Activated T-helper 17 cell treated with anti-CD3 and anti-CD28 coated beads, Interleukin-2, amount 50 U/mL, for 72 hours (primary cell): Measurements from ENCODE around the gene CHID1. TPM values are rescaled to one million over a fixed set of nuclear protein-coding genes. Genes with fewer than 3 reads are reported as not detected.

Experiments used
- ATAC-seq: fragments of 150-1000 bp; cut with Tn5 transposase; replicated peaks from 2 replicates; pipeline ENCODE4 v1.10.0; 2021; ENCODE audit warnings: mild to moderate bottlenecking, moderate library complexity
- H3K27ac Mint-ChIP-seq: one replicate; pipeline ENCODE4 v1.8.0; 2022; ENCODE audit warnings: mixed read lengths
- H3K27me3 Mint-ChIP-seq: one replicate; pipeline ENCODE4 v1.8.0; 2022; ENCODE audit warnings: mixed read lengths
- H3K36me3 Mint-ChIP-seq: one replicate; pipeline ENCODE4 v1.8.0; 2022; ENCODE audit warnings: low read depth, mild to moderate bottlenecking, mixed read lengths
- H3K4me1 Mint-ChIP-seq: one replicate; pipeline ENCODE4 v1.8.0; 2022; ENCODE audit warnings: mixed read lengths
- H3K4me3 Mint-ChIP-seq: one replicate; pipeline ENCODE4 v1.8.0; 2022; ENCODE audit warnings: mild to moderate bottlenecking, mixed read lengths
- H3K9me3 Mint-ChIP-seq: one replicate; pipeline ENCODE4 v1.8.0; 2022; ENCODE audit warnings: mixed read lengths
- total RNA-seq, 2 donors: library from RNA; stranded (reverse); gene quantifications; one replicate each; pipeline ENCODE4 v1.2.3, GENCODE V29; 2022

The CHID1 gene
- total RNA-seq, 2 donors from 2014 or later = 71.9 to 72.6 TPM

- Mint-ChIP-seq H3K9me3 (peaks cover 1% of the 10 kb centered on the region), H3K4me3 (no peak overlapping the region), H3K27ac (peak overlapping the region; percentile 36), H3K4me1 (peaks cover 29% of the 10 kb centered on the region), H3K27me3 (no peaks in the 10 kb centered on the region), H3K36me3 (peaks cover 73% of the 10 kb centered on the region)
- ATAC-seq = no peak
These were observed 32.2 kb upstream of the CHID1 start for GRCh38 chr11:942823-943222.

GRCh38 chr11:940496-941135 lies 30.0 kb upstream of the CHID1 start:
- Mint-ChIP-seq H3K36me3 (peaks cover 51% of the 10 kb centered on the region), H3K9me3 (no peaks in the 10 kb centered on the region), H3K4me3 (no peak overlapping the region), H3K4me1 (peaks cover 29% of the 10 kb centered on the region), H3K27ac (peak overlapping the region; percentile 34), H3K27me3 (no peaks in the 10 kb centered on the region)
- no peak for ATAC-seq

- Mint-ChIP-seq H3K27ac (no peak overlapping the region), H3K36me3 (peaks cover 23% of the 10 kb centered on the region), H3K27me3 (no peaks in the 10 kb centered on the region), H3K4me1 (peaks cover 21% of the 10 kb centered on the region), H3K4me3 (no peak overlapping the region), H3K9me3 (no peaks in the 10 kb centered on the region)
- no peak for ATAC-seq
These were observed 27.2 kb upstream of the CHID1 start for GRCh38 chr11:937841-938261.

GRCh38 chr11:936199-936598 lies 25.6 kb upstream of the CHID1 start:
- peaks cover 18% of the 10 kb centered on the region for H3K36me3 Mint-ChIP-seq
- H3K27me3 Mint-ChIP-seq = no peaks in the 10 kb centered on the region
- ATAC-seq = no peak
- H3K4me1 Mint-ChIP-seq = peaks cover 22% of the 10 kb centered on the region
- no peak overlapping the region for H3K4me3 Mint-ChIP-seq
- no peaks in the 10 kb centered on the region for H3K9me3 Mint-ChIP-seq
- H3K27ac Mint-ChIP-seq = no peak overlapping the region

GRCh38 chr11:934527-934926 lies 23.9 kb upstream of the CHID1 start:
- H3K4me1 Mint-ChIP-seq = peaks cover 13% of the 10 kb centered on the region
- H3K36me3 Mint-ChIP-seq = peaks cover 13% of the 10 kb centered on the region
- no peaks in the 10 kb centered on the region for H3K27me3 Mint-ChIP-seq
- H3K27ac Mint-ChIP-seq = no peak overlapping the region
- H3K9me3 Mint-ChIP-seq = no peaks in the 10 kb centered on the region
- H3K4me3 Mint-ChIP-seq = no peak overlapping the region
- ATAC-seq = no peak

- no peaks in the 10 kb centered on the region for H3K27me3 Mint-ChIP-seq
- peaks cover 14% of the 10 kb centered on the region for H3K4me1 Mint-ChIP-seq
- peak overlapping the region; percentile 10 for H3K27ac Mint-ChIP-seq
- no peaks in the 10 kb centered on the region for H3K9me3 Mint-ChIP-seq
- H3K4me3 Mint-ChIP-seq = no peak overlapping the region
- H3K36me3 Mint-ChIP-seq = peaks cover 15% of the 10 kb centered on the region
- no peak for ATAC-seq
These were observed 23.3 kb upstream of the CHID1 start for GRCh38 chr11:933936-934335.

- Mint-ChIP-seq H3K9me3 (no peaks in the 10 kb centered on the region), H3K36me3 (peaks cover 14% of the 10 kb centered on the region), H3K4me1 (peaks cover 18% of the 10 kb centered on the region), H3K27me3 (no peaks in the 10 kb centered on the region), H3K27ac (peak overlapping the region; percentile 10), H3K4me3 (no peak overlapping the region)
- ATAC-seq = no peak
These were observed 22.7 kb upstream of the CHID1 start for GRCh38 chr11:933142-933851.

- ATAC-seq = no peak
- peaks cover 12% of the 10 kb centered on the region for H3K36me3 Mint-ChIP-seq
- H3K27ac Mint-ChIP-seq = no peak overlapping the region
- H3K27me3 Mint-ChIP-seq = no peaks in the 10 kb centered on the region
- H3K4me1 Mint-ChIP-seq = peaks cover 18% of the 10 kb centered on the region
- H3K9me3 Mint-ChIP-seq = no peaks in the 10 kb centered on the region
- H3K4me3 Mint-ChIP-seq = no peak overlapping the region
These were observed 21.8 kb upstream of the CHID1 start for GRCh38 chr11:932435-932834.

- Mint-ChIP-seq H3K27ac (no peak overlapping the region), H3K9me3 (no peaks in the 10 kb centered on the region), H3K27me3 (no peaks in the 10 kb centered on the region), H3K4me3 (no peak overlapping the region), H3K36me3 (peaks cover 22% of the 10 kb centered on the region), H3K4me1 (peaks cover 18% of the 10 kb centered on the region)
- no peak for ATAC-seq
These were observed 20.8 kb upstream of the CHID1 start for GRCh38 chr11:931385-931784.

GRCh38 chr11:929405-929804 lies 18.8 kb upstream of the CHID1 start:
- H3K27ac Mint-ChIP-seq = no peak overlapping the region
- peaks cover 24% of the 10 kb centered on the region for H3K36me3 Mint-ChIP-seq
- no peaks in the 10 kb centered on the region for H3K27me3 Mint-ChIP-seq
- H3K9me3 Mint-ChIP-seq = no peaks in the 10 kb centered on the region
- ATAC-seq = no peak
- H3K4me1 Mint-ChIP-seq = peaks cover 18% of the 10 kb centered on the region
- no peak overlapping the region for H3K4me3 Mint-ChIP-seq

GRCh38 chr11:928786-929185 lies 18.2 kb upstream of the CHID1 start:
- ATAC-seq = no peak
- peak overlapping the region; percentile 61 for H3K27ac Mint-ChIP-seq
- H3K4me1 Mint-ChIP-seq = peaks cover 18% of the 10 kb centered on the region
- no peaks in the 10 kb centered on the region for H3K27me3 Mint-ChIP-seq
- H3K36me3 Mint-ChIP-seq = peaks cover 24% of the 10 kb centered on the region
- no peaks in the 10 kb centered on the region for H3K9me3 Mint-ChIP-seq
- H3K4me3 Mint-ChIP-seq = peak overlapping the region; percentile 86

- H3K4me1 Mint-ChIP-seq = peaks cover 11% of the 10 kb centered on the region
- H3K9me3 Mint-ChIP-seq = no peaks in the 10 kb centered on the region
- peak overlapping the region; percentile 61 for H3K27ac Mint-ChIP-seq
- ATAC-seq = no peak
- peaks cover 24% of the 10 kb centered on the region for H3K36me3 Mint-ChIP-seq
- H3K4me3 Mint-ChIP-seq = peak overlapping the region; percentile 86
- H3K27me3 Mint-ChIP-seq = no peaks in the 10 kb centered on the region
These were observed 17.3 kb upstream of the CHID1 start for GRCh38 chr11:927871-928270.

- Mint-ChIP-seq H3K27me3 (no peaks in the 10 kb centered on the region), H3K4me3 (peak overlapping the region; percentile 86), H3K27ac (peak overlapping the region; percentile 85), H3K4me1 (peaks cover 11% of the 10 kb centered on the region), H3K9me3 (no peaks in the 10 kb centered on the region), H3K36me3 (peaks cover 23% of the 10 kb centered on the region)
- ATAC-seq = no peak
These were observed 15.8 kb upstream of the CHID1 start for GRCh38 chr11:926341-926916.

- Mint-ChIP-seq H3K4me1 (peaks cover 6% of the 10 kb centered on the region), H3K4me3 (peak within 1 kb of the TSS; percentile 86), H3K27me3 (no peaks in the 10 kb centered on the region), H3K36me3 (peaks cover 20% of the 10 kb centered on the region), H3K9me3 (no peaks in the 10 kb centered on the region), H3K27ac (peak within 1 kb of the TSS; percentile 85)
- peak; percentile 89 for ATAC-seq
These were observed 15.1 kb upstream of the CHID1 start, which contains the start of gene AP2A2 for GRCh38 chr11:925496-926301. Gene AP2A2 (plus strand): TSS chr11:925870. CDS start chr11:926022, 152 bp downstream.
